HCT116 (cell line): ENCODE measurements around the gene SPATA6. TPM values are rescaled to one million over a fixed set of nuclear protein-coding genes. Genes with fewer than 3 reads are reported as not detected.
"Not testable (repeated sequence)": the region's sequence is repeated elsewhere in the genome, so short reads cannot be mapped to it uniquely, and the experiment has no call there.

Source experiments
- ATAC-seq: fragments of 200-7000 bp; cut with Tn5 transposase; 2 replicates; pipeline ENCODE4 v1.9.1; 2020; ENCODE audit warnings: mild to moderate bottlenecking, moderate library complexity
- BruUV-seq: library from RNA; stranded (reverse); fragments of 400-500 nt; replicated peaks from 2 replicates; lab custom pipeline; 2021; lab: Mats Ljungman, UMichigan
- CTCF ChIA-PET: fragments of 300-600 bp; sonication (Branson Sonifier 250); formaldehyde crosslinking; loops from one replicate; lab custom pipeline; 2021; ENCODE audit warnings: antibody characterized with exemption; lab: Charles Lee
- POLR2A ChIA-PET: fragments of 300-600, 350-600 bp; sonication (Branson Sonifier 250); formaldehyde crosslinking; loops from one replicate; lab custom pipeline; 2021; ENCODE audit warnings: antibody characterized with exemption; lab: Charles Lee
- RAD21 ChIA-PET, 2 experiments: fragments of 300-600 bp; sonication (Branson Sonifier 250); formaldehyde crosslinking; loops; one replicate each; lab custom pipeline; 2023; ENCODE audit warnings: low total read pairs in 2 of 2; ENCODE audit not compliant: uncharacterized antibody in 2 of 2, unreplicated experiment in 2 of 2, low non-redundant PET in 1 of 2; lab: Charles Lee
- DNase-seq: peaks from one replicate; pipeline ENCODE4 v3.0.0-alpha.2; 2010; ENCODE audit warnings: low read depth, low spot score
- H2AFZ ChIP-seq: fragments of 200-600 bp; shearing (Covaris generic), sonication (generic); 2 replicates; pipeline ENCODE4 v1.6.1; 2017; ENCODE audit warnings: low read depth, mixed run types, mixed read lengths, antibody characterized with exemption, low read length; ENCODE audit not compliant: poor library complexity, severe bottlenecking
- H3K27ac ChIP-seq: 2 replicates; pipeline ENCODE4 v1.5.1; 2012; ENCODE audit warnings: low read depth, low read length
- H3K27me3 ChIP-seq: fragments of 200-600 bp; sonication (generic); 2 replicates; pipeline ENCODE4 v1.6.1; 2016; ENCODE audit warnings: mixed run types, low read length, mixed read lengths; ENCODE audit not compliant: insufficient read depth
- H3K36me3 ChIP-seq, 2 experiments: fragments of 200-500 bp in 1 of 2; fragments of 200-600 bp in 1 of 2; sonication (Bioruptor generic) in 1 of 2; sonication (generic) in 1 of 2; 2 replicates each; pipeline versions ENCODE4 v1.5.1 to v1.6.1; 2014 to 2016; ENCODE audit warnings: low read length in 2 of 2, inconsistent platforms in 1 of 2, mixed read lengths in 1 of 2, mixed run types in 1 of 2; ENCODE audit not compliant: insufficient read depth in 2 of 2, control insufficient read depth in 1 of 2
- H3K4me1 ChIP-seq, 2 experiments: fragments of 200-600 bp in 1 of 2; sonication (generic) in 1 of 2; 2 replicates each; pipeline versions ENCODE4 v1.5.1 to v1.6.1; 2012 to 2017; ENCODE audit warnings: low read length in 2 of 2, inconsistent platforms in 1 of 2, mild to moderate bottlenecking in 1 of 2, mixed read lengths in 1 of 2, mixed run types in 1 of 2, moderate library complexity in 1 of 2; ENCODE audit not compliant: insufficient read depth in 2 of 2, control insufficient read depth in 1 of 2
- H3K4me2 ChIP-seq: fragments of 200-600 bp; sonication (generic); 2 replicates; pipeline ENCODE4 v1.6.1; 2017; ENCODE audit warnings: mixed run types, low read length, mixed read lengths
- H3K4me3 ChIP-seq, 2 experiments: fragments of 200-600 bp in 1 of 2; sonication (generic) in 1 of 2; replicated peaks in 1 of 2; 2 replicates each; pipeline ENCODE4 v1.5.1; 2011 to 2016; ENCODE audit warnings: low read length in 2 of 2, control low read depth in 1 of 2, low read depth in 1 of 2, mild to moderate bottlenecking in 1 of 2, mixed read lengths in 1 of 2, mixed run types in 1 of 2
- H3K79me2 ChIP-seq: fragments of 200-600 bp; sonication (generic); 2 replicates; pipeline ENCODE4 v1.6.1; 2017; ENCODE audit warnings: mild to moderate bottlenecking, mixed run types, low read length, moderate library complexity, mixed read lengths; ENCODE audit not compliant: insufficient read depth
- H3K9ac ChIP-seq: fragments of 200-600 bp; sonication (generic); 2 replicates; pipeline ENCODE4 v1.6.1; 2016; ENCODE audit warnings: low read length, mixed read lengths
- H3K9me2 ChIP-seq: fragments of 200-600 bp; sonication (generic), shearing (Covaris generic); 2 replicates; pipeline ENCODE4 v1.6.1; 2017; ENCODE audit warnings: mixed run types, mild to moderate bottlenecking, moderate library complexity; ENCODE audit not compliant: insufficient read depth
- H3K9me3 ChIP-seq, 2 experiments: fragments of 200-500 bp in 1 of 2; fragments of 200-600 bp in 1 of 2; sonication (Bioruptor generic) in 1 of 2; sonication (generic) in 1 of 2; 2 replicates each; pipeline ENCODE4 v1.6.1; 2014 to 2017; ENCODE audit warnings: low read length in 2 of 2, mixed read lengths in 2 of 2, inconsistent platforms in 1 of 2, low read depth in 1 of 2, mild to moderate bottlenecking in 1 of 2, mixed run types in 1 of 2, moderate library complexity in 1 of 2; ENCODE audit not compliant: control insufficient read depth in 1 of 2, insufficient read depth in 1 of 2
- H4K20me1 ChIP-seq: fragments of 200-600 bp; sonication (generic), shearing (Covaris generic); 2 replicates; pipeline ENCODE4 v1.6.1; 2017; ENCODE audit warnings: mixed run types, mild to moderate bottlenecking, moderate library complexity; ENCODE audit not compliant: insufficient read depth
- ATF3 ChIP-seq: IDR thresholded peaks from 2 replicates; pipeline ENCODE4 v1.6.1; 2012
- POLR2AphosphoS5 ChIP-seq: IDR thresholded peaks from 2 replicates; pipeline ENCODE4 v1.6.1; 2011; ENCODE audit warnings: mild to moderate bottlenecking, low read depth, low read length, moderate library complexity
- YY1 ChIP-seq: IDR thresholded peaks from 2 replicates; pipeline ENCODE4 v1.6.1; 2011; ENCODE audit warnings: low read length, low read depth, moderate library complexity, mild to moderate bottlenecking; ENCODE audit not compliant: insufficient replicate concordance; ENCODE audit errors: extremely low read depth
- ZNF274 ChIP-seq: fragments of 200-500 bp; sonication (Bioruptor generic); IDR thresholded peaks from 2 replicates; pipeline ENCODE4 v1.6.1; 2014; ENCODE audit warnings: mild to moderate bottlenecking, low read depth, low read length, inconsistent platforms
- intact Hi-C: fragments of 100-400 bp; cut with micrococcal nuclease; formaldehyde crosslinking; loops from 2 replicates; pipeline ENCODE4 v1.10.0; 2022
- total RNA-seq: library from RNA; stranded (reverse); gene quantifications from one replicate; pipeline ENCODE4 v1.2.1, GENCODE V29; 2021; ENCODE audit not compliant: unreplicated experiment

The SPATA6 gene
- total RNA-seq, 1 experiment from 2014 or later: 8.6 TPM

- POLR2A ChIA-PET, CTCF ChIA-PET, BruUV-seq: not testable (repeated sequence)
These were observed 34.6 kb downstream of the SPATA6 start for GRCh38 chr1:48437379-48437778.

GRCh38 chr1:48435312-48436002 is 36.5 kb downstream of the SPATA6 start:
- intact Hi-C loops, CTCF ChIA-PET, H3K4me3 ChIP-seq, H3K4me1 ChIP-seq, DNase-seq, H3K79me2 ChIP-seq, H3K27me3 ChIP-seq, H2AFZ ChIP-seq, H3K9me3 ChIP-seq, H4K20me1 ChIP-seq, POLR2A ChIA-PET, H3K9ac ChIP-seq, H3K4me2 ChIP-seq, H3K9me2 ChIP-seq, RAD21 ChIA-PET, BruUV-seq, H3K36me3 ChIP-seq, H3K27ac ChIP-seq: not testable (repeated sequence)
- peak; percentile 52; the same call in 1 of the 2 replicates for ATAC-seq

More at GRCh38 chr1:48437379-48437778, 34.6 kb downstream of the SPATA6 start:
- H3K4me3 ChIP-seq, H4K20me1 ChIP-seq, H3K9me2 ChIP-seq, DNase-seq, H3K4me2 ChIP-seq, H3K27ac ChIP-seq, intact Hi-C loops, H3K36me3 ChIP-seq, ATAC-seq, H3K9me3 ChIP-seq, H3K27me3 ChIP-seq, RAD21 ChIA-PET, H3K4me1 ChIP-seq, H2AFZ ChIP-seq, H3K79me2 ChIP-seq, H3K9ac ChIP-seq: not testable (repeated sequence)

- ATAC-seq (no peak), DNase-seq (no peak)
- no peak overlapping the region for H2AFZ ChIP-seq
- H3K4me2 ChIP-seq: no peak overlapping the region
- no peak overlapping the region for H3K9ac ChIP-seq
- no peaks in the 10 kb centered on the region for H3K9me2 ChIP-seq
- CTCF ChIA-PET: no interaction called here
- H4K20me1 ChIP-seq: no peaks in the 10 kb centered on the region
- no peaks in the 10 kb centered on the region; a peak in 1 of 4 replicates for H3K9me3 ChIP-seq
- intact Hi-C loops: no loop called here
- no peak for TF ChIP-seq YY1
- TF ChIP-seq POLR2AphosphoS5: no peak
- TF ChIP-seq ZNF274: no peak
- TF ChIP-seq ATF3: no peak
- H3K36me3 ChIP-seq: no peaks in the 10 kb centered on the region
- no peaks in the 10 kb centered on the region for H3K4me1 ChIP-seq
- H3K4me3 ChIP-seq: no peak overlapping the region
- H3K27ac ChIP-seq: no peak overlapping the region
- no peaks in the 10 kb centered on the region for H3K79me2 ChIP-seq
- no peaks in the 10 kb centered on the region for H3K27me3 ChIP-seq
- POLR2A ChIA-PET: no interaction called here
- RAD21 ChIA-PET: no interaction called here
- no TSS peak for BruUV-seq
These were observed 41.2 kb downstream of the SPATA6 start for GRCh38 chr1:48430832-48431231.
